PC-3 (cell line): Measurements from ENCODE around the gene TULP3. TPM values are rescaled to one million over a fixed set of nuclear protein-coding genes. Genes with fewer than 3 reads are reported as not detected.

Experiments used
- ATAC-seq: fragments of 200-7000 bp; cut with Tn5 transposase; 2 replicates; pipeline ENCODE4 v1.9.1; 2020; ENCODE audit warnings: mild to moderate bottlenecking, moderate library complexity
- BruUV-seq: library from RNA; stranded (reverse); fragments of 400-500 nt; replicated peaks from 2 replicates; lab custom pipeline; 2021; lab: Mats Ljungman, UMichigan
- CTCF ChIA-PET: fragments of 300-600 bp; sonication (Branson Sonifier 250); formaldehyde crosslinking; loops from one replicate; lab custom pipeline; 2022; ENCODE audit warnings: antibody characterized with exemption; lab: Charles Lee
- POLR2A ChIA-PET: fragments of 300-600 bp; sonication (Branson Sonifier 250); formaldehyde crosslinking; loops from one replicate; lab custom pipeline; 2022; ENCODE audit warnings: antibody characterized with exemption; ENCODE audit not compliant: unreplicated experiment; lab: Charles Lee
- DNase-seq: peaks from one replicate; pipeline ENCODE4 v3.0.0-alpha.2; 2015
- H2AFZ ChIP-seq: fragments of 300-600 bp; sonication (generic); 2 replicates; pipeline ENCODE4 v1.6.0; 2016; ENCODE audit warnings: antibody characterized with exemption, low read length
- H3F3A ChIP-seq: fragments of 300-600 bp; sonication (generic); one replicate; pipeline ENCODE4 v1.6.0; 2017; ENCODE audit warnings: antibody characterized with exemption, low read length, control low read depth, mild to moderate bottlenecking; ENCODE audit not compliant: unreplicated experiment
- H3K27ac ChIP-seq: fragments of 300-600 bp; sonication (generic); 2 replicates; pipeline ENCODE4 v1.5.1; 2016; ENCODE audit warnings: mild to moderate bottlenecking, low read length
- H3K27me3 ChIP-seq: fragments of 300-600 bp; sonication (generic); 2 replicates; pipeline ENCODE4 v1.6.1; 2016; ENCODE audit warnings: low read length, mixed read lengths
- H3K36me3 ChIP-seq: fragments of 300-600 bp; sonication (generic); 2 replicates; pipeline ENCODE4 v1.6.1; 2016; ENCODE audit warnings: low read depth, mixed run types, low read length, mixed read lengths
- H3K4me1 ChIP-seq: fragments of 300-600 bp; sonication (generic); 2 replicates; pipeline ENCODE4 v1.5.1; 2016; ENCODE audit warnings: low read length; ENCODE audit not compliant: insufficient read depth
- H3K4me2 ChIP-seq: fragments of 300-600 bp; sonication (generic); 2 replicates; pipeline ENCODE4 v1.6.0; 2016; ENCODE audit warnings: low read length
- H3K4me3 ChIP-seq: fragments of 300-600 bp; sonication (generic); 2 replicates; pipeline ENCODE4 v1.5.1; 2016; ENCODE audit warnings: mild to moderate bottlenecking, low read length, mixed read lengths
- H3K79me2 ChIP-seq: fragments of 300-600 bp; sonication (generic); 2 replicates; pipeline ENCODE4 v1.6.1; 2017; ENCODE audit warnings: low read length, mixed read lengths
- H3K9ac ChIP-seq: fragments of 300-600 bp; sonication (generic); 2 replicates; pipeline ENCODE4 v1.6.0; 2016; ENCODE audit warnings: mild to moderate bottlenecking, low read length
- H3K9me2 ChIP-seq: fragments of 300-600 bp; sonication (generic); replicated peaks from 2 replicates; pipeline ENCODE4 v1.6.1; 2016; ENCODE audit warnings: mixed run types, low read length, mixed read lengths
- H3K9me3 ChIP-seq: fragments of 300-600 bp; sonication (generic); 2 replicates; pipeline ENCODE4 v1.6.1; 2016; ENCODE audit warnings: low read length, mixed read lengths
- H4K20me1 ChIP-seq: fragments of 300-600 bp; sonication (generic); 2 replicates; pipeline ENCODE4 v1.6.1; 2016; ENCODE audit warnings: low read length, mixed read lengths
- CTCF ChIP-seq: fragments of 300-600 bp; sonication (generic); conservative IDR thresholded peaks from 2 replicates; pipeline ENCODE4 v1.5.1; 2017; ENCODE audit warnings: antibody characterized with exemption, low read depth, mild to moderate bottlenecking, low read length
- EZH2 ChIP-seq: fragments of 300-600 bp; sonication (generic); IDR thresholded peaks from one replicate; pipeline ENCODE4 v1.6.1; 2017; ENCODE audit warnings: antibody characterized with exemption, mild to moderate bottlenecking, low read length; ENCODE audit not compliant: unreplicated experiment
- EZH2phosphoT487 ChIP-seq: fragments of 300-600 bp; sonication (generic); IDR thresholded peaks from 2 replicates; pipeline ENCODE4 v1.6.1; 2018; ENCODE audit warnings: mild to moderate bottlenecking, antibody characterized with exemption, low read length, borderline replicate concordance
- intact Hi-C: fragments of 100-400 bp; cut with micrococcal nuclease; formaldehyde crosslinking; loops from 2 replicates; pipeline ENCODE4 v1.9.0; 2023
- total RNA-seq: library from RNA; depleted of rRNA; stranded (reverse); fragments of >200 nt; gene quantifications from 2 replicates; pipeline ENCODE4 v1.2.3, GENCODE V29; 2014

Gene TULP3
- total RNA-seq, 1 experiment from 2014 or later = 22.6 TPM

GRCh38 chr12:2963154-2963759 is 72.6 kb downstream of the TULP3 start:
- BruUV-seq = no TSS peak
- ChIA-PET POLR2A (no interaction called here), CTCF (no interaction called here)
- Histone ChIP-seq H3K27me3 (no peaks in the 10 kb centered on the region), H3K4me3 (no peak overlapping the region), H3K4me1 (peaks cover 13% of the 10 kb centered on the region), H2AFZ (no peak overlapping the region), H3K9ac (no peak overlapping the region), H3K36me3 (no peaks in the 10 kb centered on the region), H3K79me2 (peaks cover 66% of the 10 kb centered on the region), H3K4me2 (no peak overlapping the region), H3K9me2 (no peaks in the 10 kb centered on the region), H4K20me1 (peaks cover 13% of the 10 kb centered on the region; the same call in 1 of the 2 replicates), H3F3A (no peaks in the 10 kb centered on the region), H3K27ac (no peak overlapping the region), H3K9me3 (no peaks in the 10 kb centered on the region)
- TF ChIP-seq CTCF = no peak
- DNase-seq (no peak), ATAC-seq (no peak)
- intact Hi-C loops = no loop called here

GRCh38 chr12:2963760-2964292 is 73.1 kb downstream of the TULP3 start:
- no peak overlapping the region for H3K9ac ChIP-seq
- no peak overlapping the region for H3K27ac ChIP-seq
- ATAC-seq (no peak), DNase-seq (no peak)
- intact Hi-C loops = no loop called here
- POLR2A ChIA-PET = no interaction called here
- no peaks in the 10 kb centered on the region for H3K36me3 ChIP-seq
- no peak overlapping the region for H3K4me3 ChIP-seq
- no peaks in the 10 kb centered on the region for H3K9me3 ChIP-seq
- peaks cover 9% of the 10 kb centered on the region for H3K4me1 ChIP-seq
- peaks cover 13% of the 10 kb centered on the region; the same call in 1 of the 2 replicates for H4K20me1 ChIP-seq
- H3K79me2 ChIP-seq = peaks cover 66% of the 10 kb centered on the region
- no TSS peak for BruUV-seq
- TF ChIP-seq EZH2 (no peak), CTCF (no peak), EZH2phosphoT487 (no peak)
- no peaks in the 10 kb centered on the region for H3K27me3 ChIP-seq
- no peak overlapping the region for H3K4me2 ChIP-seq
- H3F3A ChIP-seq = no peaks in the 10 kb centered on the region
- H3K9me2 ChIP-seq = no peaks in the 10 kb centered on the region
- CTCF ChIA-PET = no interaction called here
- no peak overlapping the region for H2AFZ ChIP-seq

- no peak for TF ChIP-seq EZH2phosphoT487
- TF ChIP-seq EZH2 = no peak
- no peak for TF ChIP-seq CTCF
- Histone ChIP-seq H3K27ac (no peak overlapping the region), H2AFZ (no peak overlapping the region), H3K4me2 (no peak overlapping the region), H4K20me1 (no peaks in the 10 kb centered on the region), H3F3A (no peaks in the 10 kb centered on the region), H3K4me3 (no peak overlapping the region), H3K9me3 (no peaks in the 10 kb centered on the region), H3K36me3 (no peaks in the 10 kb centered on the region), H3K9ac (no peak overlapping the region), H3K27me3 (no peaks in the 10 kb centered on the region), H3K9me2 (no peaks in the 10 kb centered on the region), H3K79me2 (peaks cover 44% of the 10 kb centered on the region), H3K4me1 (no peaks in the 10 kb centered on the region)
- intact Hi-C loops = no loop called here
- ATAC-seq (no peak), DNase-seq (no peak)
- ChIA-PET CTCF (no interaction called here), POLR2A (no interaction called here)
- no TSS peak for BruUV-seq
These were observed 77.0 kb downstream of the TULP3 start for GRCh38 chr12:2967651-2968050.
